SH-SY5Y (cell line): Measurements from ENCODE around the gene LMTK3.
A peak's percentile ranks its signal among the peaks of the same experiment; 100 is the strongest.

Experiments used
- GATA2 ChIP-seq: IDR thresholded peaks from 2 replicates; pipeline ENCODE4 v1.6.1; 2011; ENCODE audit warnings: mild to moderate bottlenecking, low read depth, low read length
- GATA3 ChIP-seq: IDR thresholded peaks from 2 replicates; pipeline ENCODE4 v1.6.1; 2011; ENCODE audit warnings: low read depth, mild to moderate bottlenecking, low read length, moderate library complexity

Gene LMTK3, protein sequence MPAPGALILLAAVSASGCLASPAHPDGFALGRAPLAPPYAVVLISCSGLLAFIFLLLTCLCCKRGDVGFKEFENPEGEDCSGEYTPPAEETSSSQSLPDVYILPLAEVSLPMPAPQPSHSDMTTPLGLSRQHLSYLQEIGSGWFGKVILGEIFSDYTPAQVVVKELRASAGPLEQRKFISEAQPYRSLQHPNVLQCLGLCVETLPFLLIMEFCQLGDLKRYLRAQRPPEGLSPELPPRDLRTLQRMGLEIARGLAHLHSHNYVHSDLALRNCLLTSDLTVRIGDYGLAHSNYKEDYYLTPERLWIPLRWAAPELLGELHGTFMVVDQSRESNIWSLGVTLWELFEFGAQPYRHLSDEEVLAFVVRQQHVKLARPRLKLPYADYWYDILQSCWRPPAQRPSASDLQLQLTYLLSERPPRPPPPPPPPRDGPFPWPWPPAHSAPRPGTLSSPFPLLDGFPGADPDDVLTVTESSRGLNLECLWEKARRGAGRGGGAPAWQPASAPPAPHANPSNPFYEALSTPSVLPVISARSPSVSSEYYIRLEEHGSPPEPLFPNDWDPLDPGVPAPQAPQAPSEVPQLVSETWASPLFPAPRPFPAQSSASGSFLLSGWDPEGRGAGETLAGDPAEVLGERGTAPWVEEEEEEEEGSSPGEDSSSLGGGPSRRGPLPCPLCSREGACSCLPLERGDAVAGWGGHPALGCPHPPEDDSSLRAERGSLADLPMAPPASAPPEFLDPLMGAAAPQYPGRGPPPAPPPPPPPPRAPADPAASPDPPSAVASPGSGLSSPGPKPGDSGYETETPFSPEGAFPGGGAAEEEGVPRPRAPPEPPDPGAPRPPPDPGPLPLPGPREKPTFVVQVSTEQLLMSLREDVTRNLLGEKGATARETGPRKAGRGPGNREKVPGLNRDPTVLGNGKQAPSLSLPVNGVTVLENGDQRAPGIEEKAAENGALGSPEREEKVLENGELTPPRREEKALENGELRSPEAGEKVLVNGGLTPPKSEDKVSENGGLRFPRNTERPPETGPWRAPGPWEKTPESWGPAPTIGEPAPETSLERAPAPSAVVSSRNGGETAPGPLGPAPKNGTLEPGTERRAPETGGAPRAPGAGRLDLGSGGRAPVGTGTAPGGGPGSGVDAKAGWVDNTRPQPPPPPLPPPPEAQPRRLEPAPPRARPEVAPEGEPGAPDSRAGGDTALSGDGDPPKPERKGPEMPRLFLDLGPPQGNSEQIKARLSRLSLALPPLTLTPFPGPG (N-terminal part only)

DNA sequence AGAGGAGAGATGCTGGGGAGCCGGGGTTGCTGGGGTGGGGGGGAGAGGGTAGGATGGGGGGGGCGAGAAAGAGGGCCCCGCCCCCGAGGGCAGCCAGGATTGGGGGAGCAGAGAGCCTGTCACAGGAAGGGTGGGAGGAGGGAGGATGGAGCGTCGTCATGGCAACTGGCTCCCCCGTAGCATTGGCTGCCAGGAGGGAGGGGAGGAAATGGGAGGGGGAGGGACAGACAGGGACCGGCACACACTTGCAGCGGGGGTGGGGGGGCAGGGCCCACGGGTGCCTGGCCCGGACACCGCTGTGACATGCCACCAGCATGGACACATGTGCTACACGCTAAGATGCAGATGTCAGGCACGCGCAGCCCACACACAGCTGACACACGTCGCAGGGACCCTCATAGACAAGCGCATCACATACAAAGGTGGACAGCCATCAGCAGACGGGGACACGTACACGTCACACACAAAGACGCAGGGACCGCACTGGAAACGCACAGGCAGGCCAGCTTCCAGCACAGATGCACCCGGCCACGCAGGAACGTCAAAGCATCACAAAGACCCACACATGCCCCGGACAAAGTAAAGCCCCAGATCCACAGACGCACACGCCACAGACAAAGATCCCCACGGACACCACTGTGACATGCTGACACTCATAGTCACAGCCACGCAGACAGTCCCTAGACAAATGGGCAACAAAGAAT, at the start of gene LMTK3:
LMTK3 (minus strand) TSS at position 36 of the 704 bp plus-strand sequence. CDS start 259 bp downstream, outside the sequence.
- TF ChIP-seq GATA2 = no peak
- TF ChIP-seq GATA3 = no peak

DNA sequence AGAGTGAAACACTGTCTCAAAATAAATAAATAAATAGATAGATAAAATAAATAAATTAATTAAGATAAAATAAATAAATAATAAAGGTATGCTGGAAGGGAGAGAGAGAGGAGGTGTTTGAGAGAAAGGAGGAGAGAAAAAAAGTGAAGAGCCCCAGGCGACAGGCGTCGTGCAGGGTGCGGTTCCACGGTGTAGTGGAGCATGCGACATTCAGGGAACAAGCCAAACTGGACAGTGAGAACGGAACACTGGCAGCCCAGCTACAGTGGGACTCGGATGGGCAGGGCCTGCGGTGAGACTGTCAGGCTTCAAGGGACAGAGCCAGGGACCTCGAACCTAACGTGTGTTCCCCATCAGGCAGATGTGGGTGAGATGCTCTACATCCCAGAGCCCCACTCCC, 49.8 kb upstream of the LMTK3 start:
- TF ChIP-seq GATA3 (no peak), GATA2 (no peak)

DNA sequence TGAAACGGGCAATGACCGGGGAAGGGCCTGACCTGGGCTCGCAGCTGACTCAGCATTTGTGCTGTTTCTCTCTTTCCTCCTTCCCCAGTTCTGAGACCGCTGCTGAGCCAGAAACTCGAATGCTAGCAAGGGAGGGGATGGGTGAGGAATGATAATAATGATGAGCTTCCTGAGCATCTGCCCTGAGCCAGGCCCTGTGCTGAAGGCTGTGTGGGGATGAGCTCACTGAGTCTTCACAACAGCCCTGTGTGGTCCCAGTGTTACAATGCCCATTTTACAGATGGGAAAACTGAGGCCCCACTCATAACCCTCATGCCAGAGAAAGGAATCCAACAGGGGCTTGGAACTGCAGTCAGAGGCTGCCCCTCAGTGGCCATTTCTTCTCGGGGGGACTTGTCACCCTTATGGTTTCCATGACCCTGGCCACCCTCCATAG, 48.5 kb upstream of the LMTK3 start:
- TF ChIP-seq GATA3 (no peak), GATA2 (no peak)

DNA sequence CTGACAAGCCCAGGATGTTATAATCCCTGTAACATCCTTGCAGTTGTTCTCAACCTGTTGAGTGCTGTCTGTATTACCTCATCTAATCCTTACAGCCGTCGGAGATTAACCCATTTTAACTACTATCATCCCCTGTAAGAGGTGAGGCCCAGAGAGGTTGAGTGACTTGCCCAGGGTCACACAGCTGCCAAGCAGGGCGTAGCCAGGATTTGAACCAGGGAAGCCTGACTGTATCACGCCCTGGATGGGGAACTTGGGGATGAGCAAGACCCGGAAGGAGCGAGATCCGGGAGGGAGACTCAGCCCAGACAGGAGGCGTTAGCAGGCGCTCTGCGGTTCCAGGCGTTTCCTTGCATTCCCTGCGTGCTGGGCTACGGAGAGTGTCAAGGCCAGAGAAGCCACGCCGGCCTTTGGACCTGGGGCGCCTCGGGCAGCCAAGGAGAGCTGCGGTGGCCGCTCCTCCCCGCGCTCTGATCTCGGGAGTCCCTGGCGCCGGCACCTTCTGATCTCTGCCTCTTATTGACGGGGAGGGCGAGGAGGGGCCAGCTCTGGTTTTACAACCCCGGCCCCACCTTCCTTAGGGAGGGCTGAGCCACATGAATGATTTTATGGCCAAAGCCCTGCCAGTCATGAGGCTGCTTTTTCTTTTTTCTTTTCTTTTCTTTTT, 46.5 kb upstream of the LMTK3 start:
- TF ChIP-seq GATA3 (no peak), GATA2 (no peak)

DNA sequence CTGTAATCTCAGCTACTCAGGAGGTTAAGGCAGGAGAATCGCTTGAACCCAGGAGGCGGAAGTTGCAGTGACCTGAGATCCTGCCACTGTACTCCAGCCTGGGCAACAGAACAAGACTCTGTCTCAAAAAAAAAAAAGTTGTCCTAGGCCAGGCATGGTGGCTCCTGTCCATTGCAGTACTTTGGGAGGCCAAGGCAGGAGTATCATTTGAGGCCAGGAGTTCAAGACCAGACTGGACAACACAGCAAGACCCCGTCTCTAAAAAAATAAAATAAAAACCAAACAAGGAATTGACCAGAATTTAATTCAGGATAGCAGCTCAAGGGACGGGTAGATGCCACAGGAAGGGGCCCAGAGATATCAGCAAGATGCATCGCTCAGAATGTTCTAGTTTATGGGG, 45.2 kb upstream of the LMTK3 start:
- no peak for TF ChIP-seq GATA3
- TF ChIP-seq GATA2 = no peak

DNA sequence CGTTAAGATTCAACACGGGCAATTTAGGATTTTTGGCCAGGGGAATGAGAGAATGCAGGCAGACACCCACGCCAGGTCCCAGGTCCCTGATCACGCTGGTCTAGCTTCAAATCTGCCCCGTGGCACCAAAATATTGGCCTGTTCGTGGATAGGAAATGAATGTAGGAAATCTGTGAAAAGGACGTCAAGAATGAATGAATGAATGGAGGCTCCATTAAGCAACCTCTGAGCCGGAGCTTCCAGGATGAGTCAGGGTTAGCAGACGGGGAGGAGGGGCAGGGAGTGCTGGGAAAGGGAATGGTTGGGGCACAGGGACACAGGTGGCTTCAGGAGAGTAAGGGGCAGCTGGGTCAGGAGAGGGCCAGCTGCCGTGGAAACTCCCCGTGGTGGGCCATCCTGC, 44.5 kb upstream of the LMTK3 start:
- TF ChIP-seq GATA3 = no peak
- no peak for TF ChIP-seq GATA2

DNA sequence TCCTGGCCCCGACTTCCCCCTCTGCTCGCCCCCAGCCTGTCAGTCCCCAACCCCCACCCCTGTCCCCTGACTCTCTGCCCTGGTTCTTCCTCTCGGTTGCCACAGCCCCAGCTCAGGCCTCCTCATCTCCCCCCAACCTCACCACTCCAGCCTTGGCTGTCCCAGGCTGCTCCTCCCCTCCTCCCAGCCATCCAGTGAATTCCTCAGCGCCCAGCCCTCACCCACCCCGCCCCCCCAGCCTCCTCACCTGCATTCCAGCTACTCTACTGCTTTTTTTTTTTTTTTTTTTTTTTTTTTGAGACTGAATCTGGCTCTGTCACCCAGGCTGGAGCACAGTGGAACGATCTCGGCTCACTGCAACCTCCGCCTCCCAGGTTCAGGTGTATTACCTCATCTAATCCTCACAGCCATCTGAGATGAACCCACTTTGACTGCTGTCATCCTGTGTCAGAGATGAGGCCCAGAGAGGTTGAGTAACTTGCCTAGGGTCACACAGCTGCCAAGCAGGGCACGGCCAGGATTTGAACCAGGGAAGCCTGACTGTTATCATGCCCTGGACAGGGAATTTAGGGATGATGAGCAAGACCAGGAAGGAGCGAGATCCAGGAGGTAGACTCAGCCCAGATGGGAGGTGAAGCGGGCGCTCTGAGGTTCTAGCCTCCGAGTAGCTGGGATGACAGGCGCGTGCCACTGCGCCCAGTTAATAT, 42.9 kb upstream of the LMTK3 start:
- TF ChIP-seq GATA2 = no peak
- TF ChIP-seq GATA3 = no peak

DNA sequence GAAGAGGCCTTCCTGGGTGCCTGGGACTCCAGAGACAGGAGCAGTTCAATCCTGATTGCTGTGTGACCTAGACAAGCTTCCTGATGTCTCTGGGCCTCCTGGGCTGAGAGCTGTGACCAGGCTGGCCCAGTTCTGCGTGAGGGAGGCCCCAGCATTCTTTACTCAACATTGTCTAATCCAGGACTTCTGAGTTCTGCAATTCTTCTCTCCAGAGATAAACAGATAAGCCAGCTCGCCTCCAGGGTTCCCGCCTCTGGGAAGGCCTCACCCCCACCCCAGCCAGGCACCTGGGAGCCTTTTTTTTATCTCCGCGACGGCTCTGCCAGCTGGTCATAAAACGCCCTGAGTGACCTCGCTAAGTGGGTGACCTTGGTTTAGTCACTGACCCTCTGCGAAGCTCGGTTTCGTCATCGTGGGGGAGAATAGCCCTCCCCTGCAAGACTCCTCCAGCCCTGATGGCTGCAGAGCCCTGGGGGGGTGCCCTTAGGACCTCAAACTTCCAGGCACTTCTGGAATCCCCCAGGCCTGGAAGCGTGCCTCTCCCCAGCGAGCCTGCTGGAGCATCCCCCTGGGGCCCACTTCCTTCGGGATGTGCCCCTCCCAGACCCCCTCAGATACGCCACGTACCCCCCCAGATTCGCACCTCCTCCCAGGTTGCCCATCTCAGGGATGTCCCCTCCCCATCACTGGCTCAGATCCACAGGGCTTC, 42.2 kb upstream of the LMTK3 start:
- TF ChIP-seq GATA3 = no peak
- TF ChIP-seq GATA2 = peak; percentile 63

DNA sequence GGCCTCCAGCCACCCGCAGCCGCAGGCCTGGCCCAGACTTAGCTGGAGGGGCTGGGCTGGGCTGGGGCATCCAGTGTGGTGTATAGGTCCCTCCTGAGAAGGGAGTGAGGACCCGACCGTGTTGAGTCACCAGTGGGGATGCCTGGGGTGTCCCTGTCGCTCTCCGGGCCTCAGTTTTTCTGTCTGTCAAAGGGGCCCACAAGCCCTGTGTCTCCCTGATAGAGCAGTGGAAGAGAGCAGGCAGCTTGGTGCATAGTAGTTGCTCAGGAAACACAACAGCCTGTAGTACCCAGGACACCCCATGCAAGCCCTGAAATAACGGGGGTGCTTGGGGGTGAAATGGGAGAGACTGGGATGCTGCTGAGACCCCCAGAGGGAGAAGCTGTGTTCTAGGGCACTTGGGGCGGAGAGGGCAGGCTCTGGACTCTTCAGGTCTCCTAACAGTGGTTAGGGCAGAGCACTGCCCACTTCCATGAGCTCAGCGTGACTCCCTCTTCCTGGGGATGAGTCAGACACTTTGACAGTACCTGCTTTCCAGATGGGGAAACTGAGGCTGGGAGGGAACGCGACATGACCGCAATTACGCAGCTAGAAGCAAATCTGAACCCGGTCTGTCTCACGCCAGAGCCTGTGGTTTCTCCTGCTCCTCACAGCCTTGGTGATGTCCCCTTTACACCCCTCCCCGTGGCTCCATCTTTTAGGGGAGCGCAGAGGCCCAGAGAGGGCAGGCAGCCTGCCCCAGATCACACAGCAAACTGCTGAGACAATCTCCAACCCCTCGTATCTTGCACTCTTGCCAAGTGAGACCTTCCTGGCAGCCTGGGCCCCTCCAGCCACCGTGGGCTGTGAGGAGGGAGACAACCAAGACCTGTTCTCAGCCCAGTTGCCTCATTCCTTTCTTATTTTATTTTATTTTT, 41.0 kb upstream of the LMTK3 start:
- TF ChIP-seq GATA3 (no peak), GATA2 (no peak)

DNA sequence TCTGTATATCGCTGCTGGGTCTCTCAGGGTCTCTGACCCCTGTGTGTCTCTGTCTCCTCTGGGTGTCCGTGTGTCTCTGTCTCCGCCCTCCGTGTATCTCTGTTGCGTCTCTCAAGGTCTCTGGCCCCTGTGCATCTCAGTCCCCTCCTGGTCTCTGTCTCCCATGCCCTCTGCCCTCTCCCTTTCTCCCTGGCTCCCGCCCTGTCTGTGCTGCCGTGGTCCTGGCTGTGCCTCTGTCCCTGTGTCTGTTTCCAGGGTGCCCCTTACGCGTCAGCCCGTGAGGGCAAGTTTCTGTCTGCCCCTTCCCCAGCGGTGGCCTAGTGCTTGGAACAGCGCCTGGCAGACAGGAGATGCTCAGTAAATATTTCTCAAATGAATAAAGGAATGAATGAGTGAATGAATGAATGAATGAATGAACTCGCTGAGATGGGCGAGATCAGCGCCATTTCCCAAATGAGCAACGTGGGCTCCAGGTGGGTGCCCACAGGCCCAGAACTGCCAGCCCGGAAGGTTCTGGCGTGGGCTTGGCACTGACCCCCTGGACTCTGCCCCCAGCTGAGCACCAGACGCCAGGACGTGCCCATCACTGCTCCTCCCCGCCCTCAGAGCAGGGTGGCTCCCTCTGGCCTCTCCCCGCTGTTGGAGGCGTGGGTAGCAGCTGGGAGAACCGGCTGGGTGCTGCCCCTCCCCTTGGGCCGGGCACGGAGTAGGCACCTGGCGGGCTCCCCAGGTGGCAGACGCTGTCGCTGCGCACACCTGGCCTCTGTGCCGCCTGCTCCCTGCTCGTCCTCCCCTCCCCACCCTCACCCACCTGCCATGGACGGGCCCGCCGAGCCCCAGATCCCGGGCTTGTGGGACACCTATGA, 40.0 kb upstream of the LMTK3 start, which contains the start of gene SULT2B1:
SULT2B1 (plus strand) TSS at position 736 of the 866 bp plus-strand sequence; CDS start at position 817, 81 bp downstream.
- TF ChIP-seq GATA2 (no peak), GATA3 (no peak)

DNA sequence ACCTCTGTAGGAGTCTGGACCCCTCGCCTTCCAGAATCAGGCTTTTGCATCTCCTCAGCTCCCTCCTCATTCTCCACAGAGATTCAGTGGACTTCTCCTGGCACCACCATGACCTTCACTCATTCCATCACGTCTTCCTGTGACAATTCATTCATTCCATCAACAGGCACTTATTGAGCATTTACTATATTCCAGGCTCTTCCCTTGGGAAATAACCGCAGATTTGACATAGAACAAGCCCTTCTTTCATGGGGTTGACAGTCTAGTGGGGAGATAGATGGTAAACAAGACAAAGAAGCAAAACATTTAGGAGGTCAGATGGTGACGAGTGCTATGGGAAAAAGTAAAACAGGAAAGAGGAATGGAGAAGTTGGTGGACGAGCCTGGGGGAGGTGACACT, 37.7 kb upstream of the LMTK3 start:
- no peak for TF ChIP-seq GATA3
- TF ChIP-seq GATA2 = no peak
